GM12878 (cell line): ENCODE measurements around the gene SULF2. TPM values are rescaled to one million over a fixed set of nuclear protein-coding genes. Genes with fewer than 3 reads are reported as not detected.

Source experiments
- ATAC-seq: fragments of 200-7000 bp; cut with Tn5 transposase; 3 replicates; pipeline ENCODE4 v1.9.1; 2020; ENCODE audit warnings: mild to moderate bottlenecking, moderate library complexity
- BruUV-seq: library from RNA; stranded (reverse); fragments of 400-500 nt; replicated peaks from 2 replicates; lab custom pipeline; 2021; lab: Mats Ljungman, UMichigan
- CTCF ChIA-PET: fragments of 300-600 bp; sonication (Branson Sonifier 250); formaldehyde crosslinking; extraction: SDS; loops from one replicate; lab custom pipeline; 2021; ENCODE audit warnings: inconsistent platforms; lab: Yijun Ruan, JAX
- POLR2A ChIA-PET: fragments of 350-600 bp; formaldehyde crosslinking; extraction: SDS; loops from one replicate; lab custom pipeline; 2021; ENCODE audit warnings: inconsistent platforms; lab: Charles Lee
- RAD21 ChIA-PET: fragments of 300-600 bp; sonication (Branson Sonifier 250); formaldehyde crosslinking; loops from one replicate; lab custom pipeline; 2023; ENCODE audit warnings: antibody characterized with exemption; ENCODE audit not compliant: unreplicated experiment; lab: Charles Lee
- SMC1A ChIA-PET: fragments of 300-600 bp; sonication (Branson Sonifier 250); formaldehyde crosslinking; loops from one replicate; lab custom pipeline; 2023; ENCODE audit not compliant: unreplicated experiment, uncharacterized antibody; lab: Charles Lee
- DNase-seq: peaks from one replicate; pipeline ENCODE4 v3.0.0-alpha.2; 2011; ENCODE audit warnings: low read depth, low spot score
- FAIRE-seq: peaks from 3 replicates; lab custom pipeline; 2011; peaks lifted over from hg19 to GRCh38; lab: Jason Lieb, UNC
- H2AFZ ChIP-seq: 2 replicates; pipeline ENCODE4 v1.6.0; 2011; ENCODE audit warnings: low read depth, low read length, control low read depth; ENCODE audit not compliant: control insufficient read depth
- H3K27ac ChIP-seq: 2 replicates; pipeline ENCODE4 v1.5.1; 2011; ENCODE audit warnings: control low read depth; ENCODE audit not compliant: control insufficient read depth, insufficient read depth
- H3K27me3 ChIP-seq, 2 experiments: replicated peaks in 1 of 2; 2 replicates each; pipeline versions ENCODE4 v1.6.0 to v1.6.1; 2011; ENCODE audit warnings: low read length in 1 of 2; ENCODE audit not compliant: control insufficient read depth in 2 of 2, insufficient read depth in 2 of 2
- H3K36me3 ChIP-seq, 2 experiments: 2 replicates each; pipeline ENCODE4 v1.5.1; 2011; ENCODE audit warnings: low read length in 1 of 2; ENCODE audit not compliant: control insufficient read depth in 2 of 2, insufficient read depth in 2 of 2
- H3K4me1 ChIP-seq: 2 replicates; pipeline ENCODE4 v1.6.1; 2011; ENCODE audit warnings: mild to moderate bottlenecking, low read length, moderate library complexity, mixed read lengths; ENCODE audit not compliant: control insufficient read depth, insufficient read depth
- H3K4me2 ChIP-seq: 2 replicates; pipeline ENCODE4 v1.6.0; 2011; ENCODE audit warnings: control low read depth; ENCODE audit not compliant: control insufficient read depth, insufficient read depth
- H3K4me3 ChIP-seq: fragments of 200-600 bp; sonication (generic); 2 replicates; pipeline ENCODE4 v1.5.1; 2016
- H3K79me2 ChIP-seq: 2 replicates; pipeline ENCODE4 v1.6.0; 2011; ENCODE audit warnings: low read length; ENCODE audit not compliant: control insufficient read depth, insufficient read depth
- H3K9ac ChIP-seq: 2 replicates; pipeline ENCODE4 v1.8.0; 2011; ENCODE audit warnings: low read length, control low read depth, mixed read lengths; ENCODE audit not compliant: control insufficient read depth, insufficient read depth
- H3K9me3 ChIP-seq: replicated peaks from 3 replicates; pipeline ENCODE4 v1.5.1; 2011; ENCODE audit warnings: mild to moderate bottlenecking, low read length; ENCODE audit not compliant: control insufficient read depth, insufficient read depth
- H4K20me1 ChIP-seq: 2 replicates; pipeline ENCODE4 v1.6.0; 2011; ENCODE audit not compliant: control insufficient read depth, insufficient read depth
- BMI1 ChIP-seq: fragments of 450-650 bp; IDR thresholded peaks from 2 replicates; pipeline ENCODE4 v1.6.1; 2016; ENCODE audit warnings: mild to moderate bottlenecking, moderate library complexity, borderline replicate concordance
- E2F8 ChIP-seq: fragments of 450-650 bp; IDR thresholded peaks from 2 replicates; pipeline ENCODE4 v1.6.1; 2018; ENCODE audit warnings: mild to moderate bottlenecking, low read depth, moderate library complexity; ENCODE audit not compliant: partially characterized antibody
- ESRRA ChIP-seq: IDR thresholded peaks from 2 replicates; pipeline ENCODE4 v1.6.1; 2012; ENCODE audit warnings: mild to moderate bottlenecking, low read length, improper control_type of control experiment
- ETV6 ChIP-seq, 2 experiments: fragments of 450-650 bp in 1 of 2; IDR thresholded peaks in 1 of 2; conservative IDR thresholded peaks in 1 of 2; 2 replicates each; pipeline ENCODE4 v1.6.1; 2014; ENCODE audit warnings: antibody characterized with exemption in 1 of 2, borderline replicate concordance in 1 of 2, low read depth in 1 of 2, mild to moderate bottlenecking in 1 of 2, moderate library complexity in 1 of 2
- MLLT1 ChIP-seq: fragments of 450-650 bp; IDR thresholded peaks from 2 replicates; pipeline ENCODE4 v1.6.1; 2016; ENCODE audit warnings: mild to moderate bottlenecking
- MTA2 ChIP-seq: fragments of 450-650 bp; IDR thresholded peaks from 2 replicates; pipeline ENCODE4 v1.6.1; 2016; ENCODE audit warnings: low read depth, mild to moderate bottlenecking, moderate library complexity
- NFXL1 ChIP-seq: fragments of 450-650 bp; IDR thresholded peaks from 2 replicates; pipeline ENCODE4 v1.6.1; 2017; ENCODE audit warnings: antibody characterized with exemption, mild to moderate bottlenecking, borderline replicate concordance
- NR2F1 ChIP-seq: fragments of 450-650 bp; conservative IDR thresholded peaks from 2 replicates; pipeline ENCODE4 v1.6.1; 2017; ENCODE audit warnings: mild to moderate bottlenecking
- POU2F2 ChIP-seq: IDR thresholded peaks from 3 replicates; pipeline ENCODE4 v1.6.1; 2011; ENCODE audit warnings: low read depth, mild to moderate bottlenecking, low read length, borderline replicate concordance
- SMAD5 ChIP-seq: IDR thresholded peaks from 2 replicates; pipeline ENCODE4 v1.6.1; 2016; ENCODE audit warnings: antibody characterized with exemption, low read depth
- ZBTB4 ChIP-seq: fragments of 450-650 bp; formaldehyde crosslinking; IDR thresholded peaks from 2 replicates; pipeline ENCODE4 v1.4.0; 2022; ENCODE audit warnings: mild to moderate bottlenecking, moderate library complexity
- WGBS: methylation state at CpG from one replicate; pipeline ENCODE4 v1.1.6; 2016; ENCODE audit warnings: low lambda C conversion rate; ENCODE audit not compliant: insufficient replicate concordance, insufficient coverage; ENCODE audit errors: missing lambda C conversion rate; 5-methylcytosine and 5-hydroxymethylcytosine counted together
- in situ Hi-C: fragments of 300-500 bp; cut with MboI; formaldehyde crosslinking; loops from 9 replicates; pipeline ENCODE4 v1.14.3; 2018; ENCODE audit warnings: mixed read lengths
- intact Hi-C: fragments of 100-400 bp; cut with micrococcal nuclease; formaldehyde crosslinking; loops from one replicate; pipeline ENCODE4 v1.14.2; 2022; ENCODE audit not compliant: unreplicated experiment
- polyA plus RNA-seq, 11 experiments: library from polyadenylated mRNA; depleted of rRNA in 4 of 11; unstranded in 6 of 11; stranded (reverse) in 5 of 11; fragments of >200 nt; fragmentation: Nextera tagmentation in 4 of 11; fragmentation: Illumina TruSeq in 1 of 11; extraction: Ambion mirVana in 4 of 11; extraction: Trizol in 1 of 11; gene quantifications; 1 replicate in 1 of 11; 2 replicates in 10 of 11; pipeline versions ENCODE4 v1.2.1 to v1.2.3, GENCODE V29; 2011 to 2016; ENCODE audit warnings: inconsistent platforms in 2 of 11, missing spikeins in 2 of 11, low read depth in 1 of 11
- total RNA-seq, 4 experiments: library from RNA; depleted of rRNA in 3 of 4; stranded (reverse); fragments of >200 nt in 3 of 4; fragmentation: Illumina TruSeq in 1 of 4; extraction: Trizol in 1 of 4; gene quantifications; 2 replicates each; pipeline versions ENCODE4 v1.2.1 to v1.2.3, GENCODE V29; 2013 to 2021

SULF2 gene
- total and polyA plus RNA-seq, 10 of the 15 experiments (the other 5 are each of a cell fraction or from before 2014, with no cell fraction given): 0.69 to 4.1 (median 1.6) TPM

- peak; percentile 48 for ATAC-seq
- no peak overlapping the region for H3K9ac ChIP-seq
- no peaks in the 10 kb centered on the region; the same call in 2 of the 3 replicates for H3K9me3 ChIP-seq
- no peaks in the 10 kb centered on the region for H3K79me2 ChIP-seq
- no peak for FAIRE-seq
- TF ChIP-seq MTA2 (no peak), BMI1 (no peak), MLLT1 (no peak), E2F8 (no peak), NR2F1 (peak; percentile 81), NFXL1 (no peak), ETV6 (conservative IDR thresholded peaks at IDR 0.05 in 1 of 2, IDR thresholded peaks at IDR 0.05 in 1 of 2; ENCODE audit: borderline replicate concordance in 1 of 2, low read depth in 1 of 2) (0 out of 4 replicates have a peak, but pooled peaks of 1 of the 2 experiments have one; percentile 20), ZBTB4 (CRISPR knock-in tag) (no peak), ESRRA (peak; percentile 97; the same call in 1 of the 2 replicates), POU2F2 (no peak), SMAD5 (no peak)
- TF ChIP-seq, all 136 proteins: peak for 3
- Histone ChIP-seq H4K20me1 (no peaks in the 10 kb centered on the region), H2AFZ (no peak overlapping the region), H3K27me3 (no peaks in the 10 kb centered on the region), H3K27ac (no peak overlapping the region), H3K4me1 (peaks cover 3% of the 10 kb centered on the region), H3K36me3 (no peaks in the 10 kb centered on the region), H3K4me3 (no peak overlapping the region), H3K4me2 (no peak overlapping the region)
- WGBS: 38% methylated on average over 21 of the region's 21 CpGs
- POLR2A ChIA-PET: no interaction called here
- in situ Hi-C loops (no loop called here), intact Hi-C loops (no loop called here)
- BruUV-seq: no TSS peak
- CTCF ChIA-PET: interaction anchor here (1.1 to 1.7 kb wide), 2 partner anchors 9 to 862 kb away, joined by 3 to 7 read pairs; no protein-coding TSS in a partner anchor
- SMC1A ChIA-PET: no interaction called here
- DNase-seq: no peak
- RAD21 ChIA-PET: interaction anchor here (0.7 kb wide), 2 partner anchors 31 to 772 kb away, joined by 3 to 7 read pairs; no protein-coding TSS in a partner anchor
Observed at GRCh38 chr20:47758517-47759450, 26.5 kb downstream of the SULF2 start.
